Hematopoietic multipotent progenitor cell (in vitro differentiated cells): Measurements from ENCODE around the gene PRR18. TPM values are rescaled to one million over a fixed set of nuclear protein-coding genes. Genes with fewer than 3 reads are reported as not detected.

ENCODE experiments used
- DNase-seq, 3 donors: peaks; one replicate each; pipeline ENCODE4 v3.0.0-alpha.2; 2011 to 2015; ENCODE audit warnings: low read depth in 2 of 3, low spot score in 2 of 3
- total RNA-seq: library from RNA; depleted of rRNA; stranded (reverse); fragments of >200 nt; gene quantifications from one replicate; pipeline ENCODE4 v1.2.3, GENCODE V29; 2012

PRR18 gene
- total RNA-seq, 1 donor = not detected

- DNase-seq = no peak
These were observed 29.4 kb downstream of the PRR18 start for GRCh38 chr6:166278579-166279392.

GRCh38 chr6:166277892-166278578 is 30.2 kb downstream of the PRR18 start:
- DNase-seq = no peak

- no peak for DNase-seq
These were observed 31.2 kb downstream of the PRR18 start for GRCh38 chr6:166277018-166277417.

GRCh38 chr6:166275714-166276166 is 32.5 kb downstream of the PRR18 start:
- DNase-seq = peak; percentile 55 to 74 (median 62)

- DNase-seq = no peak
These were observed 33.3 kb downstream of the PRR18 start for GRCh38 chr6:166274739-166275370.

- no peak for DNase-seq
These were observed 34.0 kb downstream of the PRR18 start for GRCh38 chr6:166274163-166274562.

- DNase-seq = no peak
These were observed 36.8 kb downstream of the PRR18 start for GRCh38 chr6:166271376-166271765.

- no peak for DNase-seq
These were observed 37.4 kb downstream of the PRR18 start for GRCh38 chr6:166270706-166271375.

- DNase-seq = no peak
These were observed 38.7 kb downstream of the PRR18 start for GRCh38 chr6:166269301-166270039.

GRCh38 chr6:166268431-166268830 is 39.8 kb downstream of the PRR18 start:
- DNase-seq = no peak

GRCh38 chr6:166267526-166267925 is 40.7 kb downstream of the PRR18 start:
- no peak for DNase-seq

GRCh38 chr6:166266336-166266735 is 41.9 kb downstream of the PRR18 start:
- DNase-seq = no peak

GRCh38 chr6:166262743-166263515 is 45.3 kb downstream of the PRR18 start:
- DNase-seq = no peak

- peak in 1 of 3 donors; percentile 38 for DNase-seq
These were observed 48.8 kb downstream of the PRR18 start for GRCh38 chr6:166259296-166259977.

- DNase-seq = peak in 2 of 3 donors; percentile 82 to 83
These were observed 49.3 kb downstream of the PRR18 start for GRCh38 chr6:166258854-166259276.

GRCh38 chr6:166257911-166258318 is 50.3 kb downstream of the PRR18 start:
- no peak for DNase-seq
